Measurements from ENCODE around the gene FUT3. TPM values are rescaled to one million over a fixed set of nuclear protein-coding genes. Genes with fewer than 3 reads are reported as not detected.
A peak's percentile ranks its signal among the peaks of the same experiment; 100 is the strongest.

The FUT3 gene
- total and polyA plus RNA-seq, 2 of the 8 experiments (the other 6 are each of a cell fraction or from before 2014, with no cell fraction given) = 0.15 to 0.63 TPM

DNA sequence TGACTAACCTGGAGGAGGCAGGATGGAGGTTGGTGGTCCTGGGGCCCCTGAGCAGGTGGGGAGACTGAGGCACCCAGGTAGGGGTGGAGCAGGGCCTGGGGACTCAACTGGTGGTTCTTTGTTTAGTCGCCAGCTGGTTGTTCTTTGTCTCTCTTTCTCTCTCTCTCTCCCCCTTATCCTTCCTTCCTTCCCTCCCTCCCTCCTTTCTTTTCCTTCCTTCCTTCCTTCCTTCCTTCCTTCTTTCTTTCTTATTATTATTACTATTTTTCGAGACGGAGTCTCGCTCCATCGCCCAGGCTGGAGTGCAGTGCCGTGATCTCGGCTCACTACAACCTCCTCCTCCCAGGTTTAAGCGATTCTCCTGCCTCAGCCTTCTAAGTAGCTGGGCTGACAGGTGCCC, 53.0 kb downstream of the FUT3 start:
- Histone ChIP-seq H3K79me1 (ENCODE audit: low read depth, low read length) (no peaks in the 10 kb centered on the region), H2BK120ac (replicated peaks; ENCODE audit: low read depth, low read length) (no peak overlapping the region), H2AK5ac (ENCODE audit: low read depth, low read length) (no peak overlapping the region), H3K23me2 (ENCODE audit: low read depth, low read length) (peaks cover 3% of the 10 kb centered on the region), H3K23ac (ENCODE audit: insufficient read length) (no peak overlapping the region), H3K14ac (ENCODE audit: insufficient read length) (no peak overlapping the region), H4K20me1 (replicated peaks in 1 of 2; ENCODE audit: control insufficient read depth in 1 of 2, insufficient read depth in 2 of 2, low read length in 2 of 2) (peaks cover 0 to 3% of the 10 kb centered on the region in 2 experiments), H3K4me3 (ENCODE audit: extremely low read depth in 1 of 4, insufficient read depth in 2 of 4, low read depth in 3 of 4, low read length in 4 of 4) (no peak overlapping the region), H2BK15ac (ENCODE audit: low read length) (no peak overlapping the region), H3K79me2 (ENCODE audit: control insufficient read depth in 1 of 2, insufficient read depth in 2 of 2, low read length in 2 of 2) (no peaks in the 10 kb centered on the region), H2AFZ (ENCODE audit: low read length) (no peak overlapping the region), H3K4me1 (replicated peaks in 1 of 4; ENCODE audit: control insufficient read depth in 3 of 4, insufficient read depth in 4 of 4, low read length in 3 of 4) (peaks cover 0 to 9% (median 3%) of the 10 kb centered on the region in 4 experiments; a peak in 3 of 7 replicates), H3K56ac (replicated peaks; ENCODE audit: insufficient read length, low read depth, low read length) (no peak overlapping the region), H3K36me3 (ENCODE audit: control insufficient read depth in 2 of 4, insufficient read depth in 4 of 4, low read length in 3 of 4) (no peaks in the 10 kb centered on the region), H3K4me2 (ENCODE audit: insufficient read depth in 1 of 2, low read depth in 2 of 2, low read length in 2 of 2) (no peak overlapping the region), H3K9me3 (ENCODE audit: insufficient read depth in 2 of 2, low read depth in 1 of 2, low read length in 1 of 2) (no peaks in the 10 kb centered on the region), H4K8ac (ENCODE audit: extremely low read depth, insufficient read depth, low read length) (peak overlapping the region; percentile 68; the same call in 1 of the 2 replicates), H3K27me3 (replicated peaks in 1 of 4; ENCODE audit: control insufficient read depth in 3 of 4, extremely low read depth in 1 of 4, insufficient read depth in 3 of 4, low read length in 3 of 4) (peaks cover under 1 to 9% (median 5%) of the 10 kb centered on the region in 4 experiments; a peak in 6 of 7 replicates), H3K18ac (ENCODE audit: extremely low read depth, low read length) (no peak overlapping the region), H3K27ac (ENCODE audit: low read depth, low read length) (no peak overlapping the region), H2BK20ac (ENCODE audit: low read length) (no peak overlapping the region), H4K91ac (replicated peaks; ENCODE audit: insufficient read length, low read length) (no peak overlapping the region), H2BK12ac (ENCODE audit: low read depth, low read length) (no peak overlapping the region), H3K4ac (replicated peaks; ENCODE audit: insufficient read length, low read depth, low read length) (no peak overlapping the region), H3K9ac (replicated peaks in 1 of 4; ENCODE audit: extremely low read depth in 1 of 4, low read depth in 3 of 4, low read length in 3 of 4) (no peak overlapping the region), H2BK5ac (ENCODE audit: low read depth, low read length) (no peak overlapping the region), H4K5ac (ENCODE audit: insufficient read length, low read depth, low read length) (no peak overlapping the region)
- CTCF ChIA-PET (ENCODE audit: partially characterized antibody) = interaction anchor here (0.7 to 1.8 kb wide), 4 partner anchors 77 to 224 kb away, joined by 3 to 4 read pairs (median 3); partner anchors contain the start of gene CATSPERD
- TF ChIP-seq TCF12 (IDR thresholded peaks at IDR 0.05; ENCODE audit: low read depth, low read length) = no peak
- TF ChIP-seq SIX5 (IDR thresholded peaks at IDR 0.05; ENCODE audit: low read depth, low read length) = no peak
- TF ChIP-seq YY1 (IDR thresholded peaks at IDR 0.05; ENCODE audit: low read depth, low read length) = no peak
- FAIRE-seq = no peak
- 93% methylated on average over 8 of the region's 8 CpGs; no CpG with 5 or more reads in 1 of the 2 experiments for WGBS, 2 experiments (ENCODE audit: extremely low coverage in 1 of 2, insufficient coverage in 1 of 2, insufficient read length in 1 of 2, insufficient replicate concordance in 2 of 2, low coverage in 1 of 2, low lambda C conversion rate in 2 of 2, missing lambda C conversion rate in 1 of 2)
- no peak for DNase-seq (ENCODE audit: low read depth in 1 of 2, low spot score in 2 of 2)
- POLR2A ChIA-PET (ENCODE audit: partially characterized antibody) = interaction anchor here (1.2 to 1.6 kb wide), 5 partner anchors 17 to 110 kb away, joined by 3 to 9 read pairs (median 5); partner anchors contain the start of gene RPL36

Data from H1 (cell line).